ENCODE data around the gene GRHL3. TPM values are rescaled to one million over a fixed set of nuclear protein-coding genes. Genes with fewer than 3 reads are reported as not detected.

Gene GRHL3
- total and polyA plus RNA-seq, 11 donors: 0.03 to 0.61 TPM; not detected in 9

DNA sequence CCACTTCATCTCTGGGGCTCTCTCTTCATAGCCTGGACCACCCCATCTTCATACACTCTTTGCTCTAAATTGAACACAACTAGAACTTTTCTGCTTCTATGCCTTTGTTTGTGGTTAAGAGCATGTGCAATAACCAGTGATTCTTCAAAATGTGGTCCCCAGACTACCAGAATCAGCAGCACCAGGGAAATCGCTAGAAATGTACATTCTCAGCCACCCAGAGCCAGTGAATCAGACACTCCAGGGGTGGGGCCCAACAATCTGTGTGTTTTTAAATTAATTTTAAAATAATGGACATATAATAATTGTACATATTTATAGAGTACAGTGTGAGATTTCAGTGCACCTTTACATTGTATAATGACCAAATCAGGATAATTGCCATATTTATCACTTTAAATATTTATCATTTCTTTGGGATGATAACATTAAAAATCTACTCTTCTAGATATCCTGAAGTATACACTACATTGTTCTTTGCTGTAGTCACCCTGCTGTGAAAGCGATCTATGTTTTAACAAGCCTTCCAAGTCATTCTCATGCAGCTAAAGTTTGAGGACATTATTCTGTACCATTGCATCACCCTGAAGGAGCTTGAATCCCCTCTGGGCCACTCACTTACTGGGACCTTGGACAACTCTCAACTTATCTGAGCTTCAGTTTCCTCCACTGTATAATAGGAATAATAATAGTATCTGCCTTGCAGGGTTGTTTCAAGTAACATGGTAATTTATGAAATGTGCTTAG lies 10.8 kb downstream of the GRHL3 start:
- H3K27me3 ChIP-seq: no peaks in the 10 kb centered on the region
- no peak for ATAC-seq
- WGBS, 4 donors: 86 to 91% (median 89%) methylated on average over 2 of the region's 2 CpGs

DNA sequence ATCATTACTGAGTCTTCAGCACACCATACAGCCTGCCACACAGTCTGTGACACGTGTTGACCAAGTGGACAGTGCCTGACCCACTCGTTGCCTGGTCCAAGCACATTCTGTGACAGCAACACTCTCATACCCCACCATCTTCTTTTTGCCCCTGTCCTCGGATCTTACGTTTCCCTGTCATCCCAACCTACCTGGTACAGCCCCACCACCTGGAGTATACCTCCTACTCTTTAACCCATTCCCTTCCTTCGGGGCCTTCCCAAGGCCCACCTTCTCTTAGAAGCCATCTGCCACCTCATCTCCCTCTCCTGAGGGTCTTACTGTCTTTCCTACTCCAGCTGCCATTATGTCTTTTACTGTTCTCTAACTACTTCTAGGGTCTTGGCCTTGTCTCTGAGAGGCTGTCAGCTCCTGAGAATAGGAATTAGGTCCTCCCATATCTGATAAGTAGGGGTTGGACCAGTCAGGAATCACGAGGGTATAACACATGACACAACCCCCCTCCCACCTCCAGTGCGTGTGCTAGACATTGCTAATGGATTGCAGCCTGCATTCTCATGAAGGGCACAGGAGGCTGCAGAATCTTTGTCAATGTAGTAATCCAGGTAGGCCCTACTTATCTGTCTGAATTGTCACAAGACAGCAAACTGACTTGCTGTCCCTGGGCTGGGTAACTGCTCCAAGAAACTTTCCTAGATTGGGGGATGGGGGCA lies 13.0 kb downstream of the GRHL3 start:
- H3K36me3 ChIP-seq: no peaks in the 10 kb centered on the region
- no peak overlapping the region for H3K4me3 ChIP-seq
- WGBS, 4 donors: 81 to 87% (median 86%) methylated on average over 7 of the region's 7 CpGs
- DNase-seq (no peak), ATAC-seq (no peak)
- TF ChIP-seq, protein P1, sequence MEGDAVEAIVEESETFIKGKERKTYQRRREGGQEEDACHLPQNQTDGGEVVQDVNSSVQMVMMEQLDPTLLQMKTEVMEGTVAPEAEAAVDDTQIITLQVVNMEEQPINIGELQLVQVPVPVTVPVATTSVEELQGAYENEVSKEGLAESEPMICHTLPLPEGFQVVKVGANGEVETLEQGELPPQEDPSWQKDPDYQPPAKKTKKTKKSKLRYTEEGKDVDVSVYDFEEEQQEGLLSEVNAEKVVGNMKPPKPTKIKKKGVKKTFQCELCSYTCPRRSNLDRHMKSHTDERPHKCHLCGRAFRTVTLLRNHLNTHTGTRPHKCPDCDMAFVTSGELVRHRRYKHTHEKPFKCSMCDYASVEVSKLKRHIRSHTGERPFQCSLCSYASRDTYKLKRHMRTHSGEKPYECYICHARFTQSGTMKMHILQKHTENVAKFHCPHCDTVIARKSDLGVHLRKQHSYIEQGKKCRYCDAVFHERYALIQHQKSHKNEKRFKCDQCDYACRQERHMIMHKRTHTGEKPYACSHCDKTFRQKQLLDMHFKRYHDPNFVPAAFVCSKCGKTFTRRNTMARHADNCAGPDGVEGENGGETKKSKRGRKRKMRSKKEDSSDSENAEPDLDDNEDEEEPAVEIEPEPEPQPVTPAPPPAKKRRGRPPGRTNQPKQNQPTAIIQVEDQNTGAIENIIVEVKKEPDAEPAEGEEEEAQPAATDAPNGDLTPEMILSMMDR (IDR thresholded peaks at IDR 0.05): no peak
- no peak for TF ChIP-seq POLR2A (IDR thresholded peaks at IDR 0.05)
- intact Hi-C loops (cut with DNase I): no loop called here
- H3K27ac ChIP-seq: no peak overlapping the region
- no peaks in the 10 kb centered on the region for H3K27me3 ChIP-seq
- no peaks in the 10 kb centered on the region for H3K9me3 ChIP-seq
- peaks cover 0 to 9% (median 0%) of the 10 kb centered on the region in 12 donors for H3K4me1 ChIP-seq

More for the DNA sequence above, 10.8 kb downstream of the GRHL3 start:
- Histone ChIP-seq H3K36me3 (no peaks in the 10 kb centered on the region), H3K27ac (no peak overlapping the region), H3K4me1 (no peaks in the 10 kb centered on the region), H3K4me3 (no peak overlapping the region), H3K9me3 (no peaks in the 10 kb centered on the region)
- intact Hi-C loops (cut with DNase I): loop anchor here in 1 of 10 donors (5.0 kb wide), 1 partner anchor 57 kb away; no protein-coding TSS in a partner anchor
- DNase-seq: no peak
- TF ChIP-seq POLR2A (IDR thresholded peaks at IDR 0.05): no peak
- TF ChIP-seq, protein P1 (IDR thresholded peaks at IDR 0.05): no peak

DNA sequence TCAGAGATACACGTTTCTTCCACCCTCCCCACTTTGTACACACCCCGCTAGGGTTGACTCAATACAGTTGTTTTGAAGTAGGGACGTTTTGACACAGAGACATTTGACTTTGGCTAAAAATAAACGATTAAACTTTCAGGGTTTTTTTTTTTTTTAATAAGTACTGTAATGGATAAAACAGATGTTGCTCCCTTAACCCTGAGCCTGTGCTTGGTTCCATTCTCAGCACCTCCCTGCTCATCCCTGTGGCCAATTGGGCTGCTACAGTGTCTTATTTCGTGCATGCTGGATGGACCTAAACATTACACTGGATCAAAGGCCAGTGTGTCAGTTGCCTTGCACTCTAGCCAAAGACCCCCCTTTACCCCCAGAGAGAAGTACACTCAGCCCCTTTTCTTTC lies 16.9 kb downstream of the GRHL3 start:
- DNase-seq (no peak), ATAC-seq (peak in 3 of 4 donors; percentile 13 to 56 (median 47))
- intact Hi-C loops (cut with DNase I): no loop called here
- no peak for TF ChIP-seq POLR2A (IDR thresholded peaks at IDR 0.05)
- TF ChIP-seq, protein P1 (IDR thresholded peaks at IDR 0.05): no peak
- Histone ChIP-seq H3K4me1 (peaks cover 0 to 9% (median 0%) of the 10 kb centered on the region in 12 donors), H3K4me3 (no peak overlapping the region), H3K27me3 (no peaks in the 10 kb centered on the region), H3K27ac (no peak overlapping the region), H3K9me3 (no peaks in the 10 kb centered on the region), H3K36me3 (no peaks in the 10 kb centered on the region)
- 46 to 57% (median 53%) methylated on average over 5 of the region's 5 CpGs for WGBS, 4 donors

DNA sequence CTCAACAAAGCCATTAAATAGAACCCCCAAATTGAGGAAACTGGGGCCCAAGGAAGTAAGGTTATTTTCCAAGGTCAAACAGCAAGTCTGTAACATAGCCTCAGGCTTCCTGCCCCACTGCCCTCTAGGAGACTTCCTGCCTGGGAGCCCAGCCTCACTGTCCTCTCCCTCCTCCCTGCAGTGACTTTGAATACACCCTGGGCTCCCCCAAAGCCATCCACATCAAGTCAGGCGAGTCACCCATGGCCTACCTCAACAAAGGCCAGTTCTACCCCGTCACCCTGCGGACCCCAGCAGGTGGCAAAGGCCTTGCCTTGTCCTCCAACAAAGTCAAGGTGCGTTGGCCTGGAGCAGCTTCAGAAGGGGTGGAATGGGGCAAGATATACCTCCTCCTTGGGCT lies 18.3 kb downstream of the GRHL3 start:
- WGBS, 4 donors: 90 to 99% (median 93%) methylated on average over 4 of the region's 4 CpGs
- Histone ChIP-seq H3K4me3 (no peak overlapping the region), H3K9me3 (no peaks in the 10 kb centered on the region), H3K36me3 (no peaks in the 10 kb centered on the region), H3K27ac (no peak overlapping the region), H3K27me3 (no peaks in the 10 kb centered on the region), H3K4me1 (peaks cover 0 to 9% (median 0%) of the 10 kb centered on the region in 12 donors)
- ATAC-seq: no peak
- TF ChIP-seq, protein P1 (IDR thresholded peaks at IDR 0.05): no peak
- no peak for TF ChIP-seq POLR2A (IDR thresholded peaks at IDR 0.05)
- intact Hi-C loops (cut with DNase I): no loop called here
- no peak for DNase-seq
